GM18505 (cell line): Measurements from ENCODE around the gene DUS2.
"Not testable (repeated sequence)": the region's sequence is repeated elsewhere in the genome, so short reads cannot be mapped to it uniquely, and the experiment has no call there.

Experiments used
- ATAC-seq: cut with Tn5 transposase; IDR thresholded peaks from one replicate; pipeline ENCODE4 v1.9.1; 2021; ENCODE audit not compliant: unreplicated experiment
- POLR2A ChIP-seq: IDR thresholded peaks from 4 replicates; pipeline ENCODE4 v1.6.1; 2011; ENCODE audit warnings: borderline replicate concordance; ENCODE audit not compliant: insufficient read depth, insufficient read length; ENCODE audit errors: extremely low read depth

DUS2 gene

DNA sequence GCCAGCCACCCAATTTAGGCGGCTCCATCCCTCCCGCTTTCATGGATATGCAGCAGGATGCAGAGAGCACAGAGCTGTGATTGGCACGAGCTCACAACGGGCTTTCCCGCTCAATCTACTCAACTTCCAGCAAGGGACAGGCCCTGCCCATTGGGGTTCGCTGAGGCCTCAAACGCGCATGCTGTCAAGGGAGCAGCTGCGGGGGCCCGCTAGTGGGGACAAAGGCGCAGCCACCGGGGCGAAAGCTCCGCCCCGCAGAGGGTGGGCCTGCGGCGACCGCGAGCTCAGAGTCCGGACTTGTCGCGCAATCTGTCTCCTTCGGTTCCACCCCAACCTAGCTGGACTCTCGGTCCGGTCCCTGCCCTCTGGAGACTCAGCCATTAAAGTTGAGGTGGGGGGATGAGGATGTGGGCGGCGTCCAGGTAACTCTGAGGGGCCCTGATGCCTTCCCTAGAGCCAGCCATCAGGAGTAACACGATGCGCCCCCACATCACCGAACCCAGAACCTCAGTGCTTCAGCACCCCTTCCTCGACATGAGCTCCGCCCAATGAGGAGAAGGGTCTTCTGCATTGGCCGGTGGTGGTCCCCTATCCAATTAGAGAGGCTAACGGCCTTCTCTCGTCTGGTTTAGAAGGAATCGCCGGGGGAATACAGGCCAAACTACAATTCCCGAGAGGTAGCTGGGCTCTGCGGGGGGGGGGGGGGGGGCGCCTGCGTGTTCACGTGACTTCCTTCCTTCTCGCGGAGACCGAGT is 61.6 kb downstream of the DUS2 start:
- ATAC-seq: peak; percentile 49
- peak; percentile 84 for TF ChIP-seq POLR2A

DNA sequence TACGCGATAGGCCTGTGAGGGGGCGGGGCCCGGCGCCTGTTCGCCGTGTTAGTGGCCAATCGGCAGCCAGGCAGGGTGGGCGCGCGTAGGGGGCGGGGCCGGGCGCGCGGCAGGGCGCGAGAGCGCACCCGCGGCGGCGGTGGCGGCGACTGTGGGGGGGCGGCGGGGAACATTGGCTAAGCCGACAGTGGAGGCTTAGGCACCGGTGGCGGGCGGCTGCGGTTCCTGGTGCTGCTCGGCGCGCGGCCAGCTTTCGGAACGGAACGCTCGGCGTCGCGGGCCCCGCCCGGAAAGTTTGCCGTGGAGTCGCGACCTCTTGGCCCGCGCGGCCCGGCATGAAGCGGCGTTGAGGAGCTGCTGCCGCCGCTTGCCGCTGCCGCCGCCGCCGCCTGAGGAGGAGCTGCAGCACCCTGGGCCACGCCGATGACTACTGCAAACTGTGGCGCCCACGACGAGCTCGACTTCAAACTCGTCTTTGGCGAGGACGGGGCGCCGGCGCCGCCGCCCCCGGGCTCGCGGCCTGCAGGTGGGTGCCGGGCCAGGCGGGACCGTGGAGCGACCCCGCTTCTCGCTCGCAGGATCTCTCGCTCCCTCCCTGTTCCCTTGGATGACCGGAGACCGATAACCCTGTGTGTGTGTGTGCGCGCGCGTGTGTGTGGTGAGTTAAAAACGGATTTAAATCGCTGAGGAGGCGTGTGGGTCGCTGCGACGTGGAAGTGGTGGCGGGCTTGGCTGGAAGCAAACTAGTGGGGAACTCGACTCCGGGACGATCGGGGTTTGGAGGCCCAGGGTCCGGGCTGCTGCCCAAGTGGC is 62.4 kb downstream of the DUS2 start, which contains the start of gene NFATC3:
Gene NFATC3, plus strand, starts transcription at position 112 of the 813 bp plus-strand sequence. Its CDS starts 312 bp downstream, at position 424.
- peak; percentile 61 for ATAC-seq
- peak; percentile 75 for TF ChIP-seq POLR2A

DNA sequence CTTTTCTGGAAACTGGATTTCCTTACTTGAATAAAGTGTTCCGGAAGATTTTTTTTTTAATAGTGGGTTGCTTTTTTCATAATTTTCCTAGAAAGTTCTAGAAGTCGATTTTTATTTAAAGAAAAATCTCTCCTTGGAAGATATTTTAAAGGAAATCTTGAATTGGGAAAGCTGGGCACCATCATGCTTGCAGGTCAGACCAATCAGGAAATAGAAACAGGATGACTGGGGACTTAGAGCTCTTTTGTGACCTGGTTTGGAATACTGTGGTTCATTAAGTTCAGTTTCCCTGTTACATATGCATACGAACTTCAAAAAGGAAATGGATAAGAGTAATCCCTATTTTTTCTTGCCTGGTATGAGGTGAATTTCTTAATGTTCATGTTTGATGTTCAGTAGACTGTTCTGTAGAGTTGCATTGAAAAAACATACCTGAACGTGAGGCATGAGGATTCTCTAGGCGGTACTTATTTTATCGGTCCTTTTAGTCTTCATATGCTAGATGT is 63.3 kb downstream of the DUS2 start:
- TF ChIP-seq POLR2A: no peak
- ATAC-seq: no peak

GRCh38 chr16:68086860-68087268 is 63.8 kb downstream of the DUS2 start:
- TF ChIP-seq POLR2A: no peak
- ATAC-seq: no peak

DNA sequence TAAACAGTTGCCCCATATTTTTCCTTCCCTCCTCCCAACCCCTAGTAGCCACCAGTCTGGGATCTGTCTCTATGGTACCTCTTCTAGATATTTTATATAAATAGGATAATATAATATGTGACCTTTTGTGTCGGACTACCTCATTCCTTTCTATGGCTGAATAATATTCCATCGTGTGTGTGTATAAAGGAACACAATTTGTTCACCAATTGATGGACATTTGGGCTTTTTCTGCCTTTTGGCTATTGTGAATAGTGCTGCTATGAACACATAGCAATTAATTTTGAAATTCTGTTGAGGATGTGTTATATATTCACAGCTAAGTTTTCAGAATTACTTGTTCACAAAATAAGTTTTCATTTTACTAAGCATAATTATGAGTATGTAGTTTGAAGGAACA is 64.6 kb downstream of the DUS2 start:
- no peak for TF ChIP-seq POLR2A
- no peak for ATAC-seq

DNA sequence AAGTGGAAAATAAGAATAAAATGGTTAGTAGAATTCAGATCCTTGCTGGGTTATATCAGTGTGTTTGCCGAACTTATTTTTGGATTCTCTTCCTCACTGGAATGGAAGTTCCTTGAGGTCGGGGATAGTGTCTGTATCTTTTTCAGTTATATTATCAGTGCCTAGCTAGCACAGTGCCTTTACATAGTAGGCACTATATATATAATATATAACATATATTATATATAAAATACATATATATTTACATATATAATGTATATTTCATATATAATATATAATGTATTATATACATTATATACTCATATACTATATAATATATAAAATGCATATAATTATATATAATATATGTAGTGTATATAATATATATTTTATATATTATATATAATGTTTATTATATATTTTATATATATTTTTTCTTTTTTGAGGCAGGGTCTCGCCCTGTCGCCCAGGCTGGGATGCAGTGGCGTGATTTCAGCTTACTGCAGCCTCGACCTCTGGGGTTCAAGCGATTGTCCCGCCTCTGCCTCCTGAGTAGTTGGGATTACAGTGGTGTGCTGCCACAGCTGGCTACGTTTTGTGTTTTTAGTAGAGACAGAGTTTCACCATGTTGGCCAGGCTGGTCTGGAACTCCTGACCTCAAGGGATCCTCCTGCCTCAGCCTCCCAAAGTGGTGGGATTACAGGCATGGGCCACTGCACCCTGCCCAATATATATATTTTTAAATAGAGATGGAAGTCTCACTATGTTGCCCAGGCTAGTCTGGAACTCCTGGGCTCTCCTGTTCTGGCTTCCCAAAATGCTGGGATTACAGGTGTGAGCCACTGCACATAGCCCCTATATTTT is 65.3 kb downstream of the DUS2 start:
- ATAC-seq: no peak
- no peak for TF ChIP-seq POLR2A

DNA sequence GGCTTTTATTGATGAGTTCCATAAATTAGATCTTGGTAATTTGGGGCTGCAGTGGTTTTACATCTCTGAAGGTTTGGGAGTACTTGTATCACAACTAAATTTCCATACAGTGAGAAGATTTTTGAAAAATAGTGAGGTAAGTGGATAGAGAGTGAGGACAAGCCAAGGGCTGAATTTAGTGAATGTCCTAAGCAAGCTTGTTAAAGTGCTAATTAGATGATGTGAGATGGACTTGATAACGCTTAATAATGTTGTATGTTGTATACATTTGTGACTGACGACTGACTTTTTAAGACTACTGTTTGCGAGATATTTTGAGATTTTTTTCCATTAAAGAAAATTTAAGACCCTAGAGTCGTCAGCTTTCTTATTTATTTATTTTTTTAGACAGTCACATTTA is 66.0 kb downstream of the DUS2 start:
- no peak for TF ChIP-seq POLR2A
- ATAC-seq: no peak

DNA sequence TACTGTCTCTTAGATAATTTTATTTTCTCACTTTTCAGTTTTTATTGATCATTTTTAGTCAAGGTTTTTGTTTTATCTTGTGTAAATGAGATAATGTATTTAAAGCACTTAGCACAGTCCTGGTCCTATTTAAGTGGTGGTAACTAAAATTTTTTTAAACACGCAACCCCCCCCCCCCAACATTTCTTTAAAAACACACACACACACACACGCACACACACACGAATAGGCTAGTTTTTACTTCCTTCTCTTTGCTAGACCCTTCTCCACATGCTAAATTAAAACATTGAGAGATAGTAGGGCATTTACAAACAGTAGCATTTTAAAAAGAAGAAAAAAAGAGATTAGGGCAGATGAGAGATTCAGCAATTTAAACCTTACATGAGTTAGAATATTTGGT is 67.0 kb downstream of the DUS2 start:
- no peak for TF ChIP-seq POLR2A
- no peak for ATAC-seq

- TF ChIP-seq POLR2A: no peak
- ATAC-seq: no peak
Observed at GRCh38 chr16:68090533-68090932, 67.4 kb downstream of the DUS2 start.

DNA sequence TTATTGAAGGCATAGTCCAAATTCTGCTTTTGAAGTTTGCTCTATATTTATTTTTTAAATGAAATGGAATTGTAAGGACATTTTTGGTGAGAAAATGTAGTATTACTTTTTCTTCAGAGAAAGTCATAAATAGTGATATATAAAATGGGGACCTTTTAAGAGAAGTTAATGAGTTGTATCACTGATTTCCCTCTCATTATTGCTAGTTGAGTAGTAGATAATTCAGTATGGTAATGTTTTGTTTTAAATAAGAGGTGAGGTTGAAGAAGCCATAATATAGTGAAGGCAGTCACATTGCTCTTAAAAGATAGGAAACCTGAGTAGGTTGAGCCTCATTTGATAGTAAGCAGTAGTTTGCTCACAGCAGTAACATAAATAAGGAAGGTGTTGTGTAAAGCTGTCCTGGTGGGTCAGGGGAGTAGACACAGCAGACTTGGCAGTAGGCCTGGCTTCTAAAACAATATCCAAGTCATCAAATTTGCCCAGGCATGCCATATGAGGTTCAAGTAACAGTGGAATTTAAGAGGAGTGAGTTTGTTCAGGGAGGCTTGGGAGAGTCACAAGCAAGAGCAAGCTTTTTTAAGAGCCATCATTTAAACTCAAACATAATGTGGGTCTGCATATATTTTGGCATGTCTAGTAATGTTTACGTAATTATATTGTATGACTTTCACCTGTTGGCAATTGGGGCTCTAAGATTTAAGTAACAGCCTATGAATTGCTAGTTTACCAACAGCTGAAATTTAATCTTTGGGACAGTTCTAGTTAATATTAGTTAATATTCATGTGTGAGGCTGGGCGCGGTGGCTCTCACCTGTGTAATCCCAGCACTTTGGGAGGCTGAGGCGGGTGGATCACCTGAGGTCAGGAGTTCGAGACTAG is 68.5 kb downstream of the DUS2 start:
- ATAC-seq: no peak
- TF ChIP-seq POLR2A: no peak

GRCh38 chr16:68092275-68092674 is 69.2 kb downstream of the DUS2 start:
- ATAC-seq: not testable (repeated sequence)
